Measurements from ENCODE around the gene DKK1.

DNA sequence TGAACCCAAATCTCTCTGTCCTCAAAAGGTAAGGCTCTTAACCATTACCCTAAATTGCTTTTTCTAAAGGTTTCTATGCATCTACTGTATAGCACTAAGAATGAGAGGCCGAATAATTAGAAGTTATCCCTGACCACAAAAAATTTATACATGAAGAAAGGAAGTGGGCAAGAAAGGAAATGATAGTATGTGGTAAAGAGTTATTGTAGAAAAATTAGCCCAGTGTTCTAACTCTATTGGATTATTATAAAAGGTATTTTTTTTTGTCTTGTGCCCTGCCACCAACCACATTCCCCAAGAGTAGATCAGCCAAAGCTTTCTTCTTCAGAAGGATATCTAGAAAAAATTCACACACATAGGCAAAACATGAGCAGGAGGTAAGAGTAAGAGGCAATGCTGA lies 45.4 kb downstream of the DKK1 start:
- TF ChIP-seq SP140L (CRISPR knock-in tag; IDR thresholded peaks at IDR 0.05; ENCODE audit: borderline replicate concordance) (no peak), MEIS1 (CRISPR knock-in tag; IDR thresholded peaks at IDR 0.05; ENCODE audit: borderline replicate concordance) (no peak), YY1 (IDR thresholded peaks at IDR 0.05; ENCODE audit: insufficient read depth, insufficient replicate concordance, low read depth, low read length) (no peak), POLR2AphosphoS5 (IDR thresholded peaks at IDR 0.05; ENCODE audit: low read depth, low read length) (no peak), MAFG (CRISPR knock-in tag; IDR thresholded peaks at IDR 0.05) (no peak), POLR2A (IDR thresholded peaks at IDR 0.05; ENCODE audit: insufficient read depth in 1 of 2, low read depth in 2 of 2, low read length in 2 of 2) (no peak), FOXA1 (IDR thresholded peaks at IDR 0.05) (no peak), FOXA1 (CRISPR knock-in tag; IDR thresholded peaks at IDR 0.05) (no peak), EP300 (IDR thresholded peaks at IDR 0.05; ENCODE audit: low read depth in 2 of 2, low read length in 2 of 2) (no peak), EP300 (CRISPR knock-in tag; IDR thresholded peaks at IDR 0.05; ENCODE audit: borderline replicate concordance) (no peak), EZH2 (conservative IDR thresholded peaks at IDR 0.05; ENCODE audit: low read depth, low read length) (no peak)
- TF ChIP-seq, protein P1, sequence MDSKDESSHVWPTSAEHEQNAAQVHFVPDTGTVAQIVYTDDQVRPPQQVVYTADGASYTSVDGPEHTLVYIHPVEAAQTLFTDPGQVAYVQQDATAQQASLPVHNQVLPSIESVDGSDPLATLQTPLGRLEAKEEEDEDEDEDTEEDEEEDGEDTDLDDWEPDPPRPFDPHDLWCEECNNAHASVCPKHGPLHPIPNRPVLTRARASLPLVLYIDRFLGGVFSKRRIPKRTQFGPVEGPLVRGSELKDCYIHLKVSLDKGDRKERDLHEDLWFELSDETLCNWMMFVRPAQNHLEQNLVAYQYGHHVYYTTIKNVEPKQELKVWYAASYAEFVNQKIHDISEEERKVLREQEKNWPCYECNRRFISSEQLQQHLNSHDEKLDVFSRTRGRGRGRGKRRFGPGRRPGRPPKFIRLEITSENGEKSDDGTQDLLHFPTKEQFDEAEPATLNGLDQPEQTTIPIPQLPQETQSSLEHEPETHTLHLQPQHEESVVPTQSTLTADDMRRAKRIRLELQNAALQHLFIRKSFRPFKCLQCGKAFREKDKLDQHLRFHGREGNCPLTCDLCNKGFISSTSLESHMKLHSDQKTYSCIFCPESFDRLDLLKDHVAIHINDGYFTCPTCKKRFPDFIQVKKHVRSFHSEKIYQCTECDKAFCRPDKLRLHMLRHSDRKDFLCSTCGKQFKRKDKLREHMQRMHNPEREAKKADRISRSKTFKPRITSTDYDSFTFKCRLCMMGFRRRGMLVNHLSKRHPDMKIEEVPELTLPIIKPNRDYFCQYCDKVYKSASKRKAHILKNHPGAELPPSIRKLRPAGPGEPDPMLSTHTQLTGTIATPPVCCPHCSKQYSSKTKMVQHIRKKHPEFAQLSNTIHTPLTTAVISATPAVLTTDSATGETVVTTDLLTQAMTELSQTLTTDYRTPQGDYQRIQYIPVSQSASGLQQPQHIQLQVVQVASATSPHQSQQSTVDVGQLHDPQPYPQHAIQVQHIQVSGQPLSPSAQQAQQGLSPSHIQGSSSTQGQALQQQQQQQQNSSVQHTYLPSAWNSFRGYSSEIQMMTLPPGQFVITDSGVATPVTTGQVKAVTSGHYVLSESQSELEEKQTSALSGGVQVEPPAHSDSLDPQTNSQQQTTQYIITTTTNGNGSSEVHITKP (CRISPR knock-in tag; IDR thresholded peaks at IDR 0.05; ENCODE audit: low read depth) = no peak
- TF ChIP-seq, protein P2, sequence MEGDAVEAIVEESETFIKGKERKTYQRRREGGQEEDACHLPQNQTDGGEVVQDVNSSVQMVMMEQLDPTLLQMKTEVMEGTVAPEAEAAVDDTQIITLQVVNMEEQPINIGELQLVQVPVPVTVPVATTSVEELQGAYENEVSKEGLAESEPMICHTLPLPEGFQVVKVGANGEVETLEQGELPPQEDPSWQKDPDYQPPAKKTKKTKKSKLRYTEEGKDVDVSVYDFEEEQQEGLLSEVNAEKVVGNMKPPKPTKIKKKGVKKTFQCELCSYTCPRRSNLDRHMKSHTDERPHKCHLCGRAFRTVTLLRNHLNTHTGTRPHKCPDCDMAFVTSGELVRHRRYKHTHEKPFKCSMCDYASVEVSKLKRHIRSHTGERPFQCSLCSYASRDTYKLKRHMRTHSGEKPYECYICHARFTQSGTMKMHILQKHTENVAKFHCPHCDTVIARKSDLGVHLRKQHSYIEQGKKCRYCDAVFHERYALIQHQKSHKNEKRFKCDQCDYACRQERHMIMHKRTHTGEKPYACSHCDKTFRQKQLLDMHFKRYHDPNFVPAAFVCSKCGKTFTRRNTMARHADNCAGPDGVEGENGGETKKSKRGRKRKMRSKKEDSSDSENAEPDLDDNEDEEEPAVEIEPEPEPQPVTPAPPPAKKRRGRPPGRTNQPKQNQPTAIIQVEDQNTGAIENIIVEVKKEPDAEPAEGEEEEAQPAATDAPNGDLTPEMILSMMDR (CRISPR knock-in tag; IDR thresholded peaks at IDR 0.05) = no peak

Measured in HepG2 (cell line).